Ascending aorta (tissue), 2 donors: Measurements from ENCODE around the gene GBE1. TPM values are rescaled to one million over a fixed set of nuclear protein-coding genes. Genes with fewer than 3 reads are reported as not detected.

Experiments
- DNase-seq, 2 donors: peaks; one replicate each; pipeline ENCODE4 v3.0.0-alpha.2; 2019; ENCODE audit warnings: low spot score in 2 of 2
- H3K27ac ChIP-seq, 2 donors: fragments of 200-600 bp; sonication (generic); one replicate each; pipeline ENCODE4 v1.5.1; 2016 to 2017; ENCODE audit warnings: mild to moderate bottlenecking in 1 of 2
- H3K27me3 ChIP-seq: fragments of 200-600 bp; sonication (generic); one replicate; pipeline ENCODE4 v1.5.1; 2017
- H3K36me3 ChIP-seq, 2 donors: fragments of 200-600 bp; sonication (generic); one replicate each; pipeline ENCODE4 v1.5.1; 2016
- H3K4me1 ChIP-seq, 2 donors: fragments of 200-600 bp; sonication (generic); one replicate each; pipeline ENCODE4 v1.5.1; 2016 to 2017; ENCODE audit warnings: mild to moderate bottlenecking in 1 of 2
- H3K4me3 ChIP-seq, 2 donors: fragments of 200-600 bp; sonication (generic); one replicate each; pipeline ENCODE4 v1.5.1; 2016 to 2017; ENCODE audit warnings: mild to moderate bottlenecking in 1 of 2
- H3K9me3 ChIP-seq, 2 donors: fragments of 200-600 bp; sonication (generic); one replicate each; pipeline ENCODE4 v1.5.1; 2016
- CTCF ChIP-seq, 3 experiments: fragments of 200-600 bp in 2 of 3; fragments of 450-650 bp in 1 of 3; sonication (generic) in 2 of 3; IDR thresholded peaks; one replicate each; pipeline ENCODE4 v1.5.1; 2016 to 2019; ENCODE audit warnings: antibody characterized with exemption in 3 of 3, mild to moderate bottlenecking in 1 of 3, moderate library complexity in 1 of 3
- intact Hi-C: fragments of 100-400 bp; cut with DNase I; formaldehyde crosslinking; loops from one replicate; pipeline ENCODE4 v1.15.1; 2023
- total RNA-seq: library from RNA; depleted of rRNA; stranded (reverse); fragments of >200 nt; gene quantifications from one replicate; pipeline ENCODE4 v1.1.0, GENCODE V29; 2016

Gene GBE1
- total RNA-seq, 1 donor from 2014 or later: 20.8 TPM

GRCh38 chr3:81472600-81473362 lies 288.7 kb downstream of the GBE1 start:
- Histone ChIP-seq H3K27ac (no peak overlapping the region), H3K4me3 (no peak overlapping the region), H3K4me1 (no peaks in the 10 kb centered on the region), H3K9me3 (no peaks in the 10 kb centered on the region), H3K36me3 (no peaks in the 10 kb centered on the region), H3K27me3 (no peaks in the 10 kb centered on the region)
- intact Hi-C loops: no loop called here
- TF ChIP-seq CTCF (IDR thresholded peaks at IDR 0.05): no peak
- DNase-seq: no peak

GRCh38 chr3:81470524-81471278 lies 290.7 kb downstream of the GBE1 start:
- H3K4me1 ChIP-seq: no peaks in the 10 kb centered on the region

GRCh38 chr3:81468391-81468790 lies 293.1 kb downstream of the GBE1 start:
- H3K27me3 ChIP-seq: no peaks in the 10 kb centered on the region
- H3K27ac ChIP-seq: no peak overlapping the region
- H3K4me1 ChIP-seq: no peaks in the 10 kb centered on the region
- DNase-seq: no peak
- intact Hi-C loops: no loop called here
- no peaks in the 10 kb centered on the region for H3K36me3 ChIP-seq
- no peaks in the 10 kb centered on the region for H3K9me3 ChIP-seq
- no peak for TF ChIP-seq CTCF (IDR thresholded peaks at IDR 0.05)
- no peak overlapping the region for H3K4me3 ChIP-seq

More at GRCh38 chr3:81470524-81471278, 290.7 kb downstream of the GBE1 start:
- intact Hi-C loops: no loop called here
- H3K27ac ChIP-seq: no peak overlapping the region
- no peak for TF ChIP-seq CTCF (IDR thresholded peaks at IDR 0.05)
- no peak for DNase-seq
- H3K27me3 ChIP-seq: no peaks in the 10 kb centered on the region
- no peaks in the 10 kb centered on the region for H3K9me3 ChIP-seq
- H3K4me3 ChIP-seq: no peak overlapping the region
- H3K36me3 ChIP-seq: no peaks in the 10 kb centered on the region

- no peaks in the 10 kb centered on the region for H3K36me3 ChIP-seq
- DNase-seq: no peak
- no peak for TF ChIP-seq CTCF (IDR thresholded peaks at IDR 0.05)
- H3K27me3 ChIP-seq: no peaks in the 10 kb centered on the region
- intact Hi-C loops: no loop called here
- no peaks in the 10 kb centered on the region for H3K9me3 ChIP-seq
- H3K4me3 ChIP-seq: no peak overlapping the region
- H3K4me1 ChIP-seq: no peaks in the 10 kb centered on the region
- no peak overlapping the region for H3K27ac ChIP-seq
Measured at GRCh38 chr3:81466201-81466560, 295.3 kb downstream of the GBE1 start.

- DNase-seq: no peak
- Histone ChIP-seq H3K36me3 (no peaks in the 10 kb centered on the region), H3K27ac (no peak overlapping the region), H3K4me3 (no peak overlapping the region), H3K4me1 (no peaks in the 10 kb centered on the region), H3K9me3 (no peaks in the 10 kb centered on the region), H3K27me3 (no peaks in the 10 kb centered on the region)
- intact Hi-C loops: no loop called here
- TF ChIP-seq CTCF (IDR thresholded peaks at IDR 0.05): no peak
Measured at GRCh38 chr3:81465510-81466200, 295.8 kb downstream of the GBE1 start.
